Fibroblast of lung (primary cell): ENCODE measurements around the gene LAPTM5. TPM values are rescaled to one million over a fixed set of nuclear protein-coding genes. Genes with fewer than 3 reads are reported as not detected.

Experiments
- DNase-seq, 2 donors: peaks; one replicate each; pipeline versions ENCODE4 v3.0.0 to v3.0.0-alpha.2; 2010; ENCODE audit warnings: low read depth in 2 of 2
- H2AFZ ChIP-seq: 2 replicates; pipeline ENCODE4 v1.5.1; 2012; ENCODE audit warnings: low read length, control low read depth, inconsistent platforms
- H3K27ac ChIP-seq: 2 replicates; pipeline ENCODE4 v1.5.1; 2011; ENCODE audit warnings: low read length, control low read depth; ENCODE audit not compliant: insufficient read depth
- H3K27me3 ChIP-seq: 2 replicates; pipeline ENCODE4 v1.5.1; 2011; ENCODE audit warnings: mild to moderate bottlenecking, low read length; ENCODE audit not compliant: control insufficient read depth, insufficient read depth
- H3K36me3 ChIP-seq: 2 replicates; pipeline ENCODE4 v1.5.1; 2011; ENCODE audit warnings: low read length; ENCODE audit not compliant: control insufficient read depth, insufficient read depth
- H3K4me1 ChIP-seq: 2 replicates; pipeline ENCODE4 v1.5.1; 2011; ENCODE audit warnings: low read length; ENCODE audit not compliant: control insufficient read depth, insufficient read depth; ENCODE audit errors: extremely low read depth
- H3K4me2 ChIP-seq: 2 replicates; pipeline ENCODE4 v1.5.1; 2011; ENCODE audit warnings: low read length, control low read depth; ENCODE audit not compliant: insufficient read depth; ENCODE audit errors: extremely low read depth
- H3K4me3 ChIP-seq, 4 experiments: fragments of 200-600 bp in 1 of 4; sonication (generic) in 1 of 4; replicated peaks in 1 of 4; 2 replicates each; pipeline ENCODE4 v1.5.1; 2011 to 2016; ENCODE audit warnings: low read length in 4 of 4, low read depth in 3 of 4, mild to moderate bottlenecking in 3 of 4, control low read depth in 2 of 4, inconsistent platforms in 1 of 4, mixed read lengths in 1 of 4; ENCODE audit not compliant: insufficient read depth in 1 of 4; ENCODE audit errors: control extremely low read depth in 1 of 4
- H3K79me2 ChIP-seq: 2 replicates; pipeline ENCODE4 v1.5.1; 2012; ENCODE audit warnings: mild to moderate bottlenecking, low read length, inconsistent platforms; ENCODE audit not compliant: control insufficient read depth, insufficient read depth
- H3K9ac ChIP-seq: 2 replicates; pipeline ENCODE4 v1.5.1; 2011; ENCODE audit warnings: mild to moderate bottlenecking, low read length, control low read depth; ENCODE audit not compliant: insufficient read depth
- H3K9me3 ChIP-seq: 2 replicates; pipeline ENCODE4 v1.5.1; 2012; ENCODE audit warnings: low read depth, low read length; ENCODE audit not compliant: control insufficient read depth, insufficient read depth
- H4K20me1 ChIP-seq: 2 replicates; pipeline ENCODE4 v1.5.1; 2011; ENCODE audit warnings: low read length; ENCODE audit not compliant: control insufficient read depth, insufficient read depth; ENCODE audit errors: extremely low read depth
- CTCF ChIP-seq, 2 donors: IDR thresholded peaks in 1 of 2; conservative IDR thresholded peaks in 1 of 2; 1 replicate in 1 of 2; 2 replicates in 1 of 2; pipeline ENCODE4 v1.5.1; 2011 to 2012; ENCODE audit warnings: low read length in 2 of 2, control low read depth in 1 of 2, inconsistent platforms in 1 of 2, low read depth in 1 of 2, mild to moderate bottlenecking in 1 of 2
- EZH2 ChIP-seq: IDR thresholded peaks from 2 replicates; pipeline ENCODE4 v1.5.1; 2012; ENCODE audit warnings: low read length, control low read depth, mild to moderate bottlenecking; ENCODE audit errors: missing control alignments
- polyA plus RNA-seq, 2 donors: library from polyadenylated mRNA; depleted of rRNA in 1 of 2; stranded (reverse) in 1 of 2; unstranded in 1 of 2; fragments of >200 nt; gene quantifications; 2 replicates each; pipeline ENCODE4 v1.2.1, GENCODE V29; 2011 to 2012; ENCODE audit warnings: missing spikeins in 1 of 2
- total RNA-seq: library from RNA; depleted of rRNA; stranded (reverse); fragments of >200 nt; gene quantifications from 2 replicates; pipeline ENCODE4 v1.2.1, GENCODE V29; 2014

The LAPTM5 gene
- total and polyA plus RNA-seq, 2 donors (not counting 1 experiment from before 2014, with no cell fraction given): under 0.01 to 0.32 TPM

- Histone ChIP-seq H3K36me3 (no peaks in the 10 kb centered on the region), H3K9ac (no peak overlapping the region), H3K4me1 (peaks cover 12% of the 10 kb centered on the region), H3K27ac (no peak overlapping the region), H3K4me3 (no peak overlapping the region), H2AFZ (no peak overlapping the region), H3K9me3 (no peaks in the 10 kb centered on the region), H4K20me1 (no peaks in the 10 kb centered on the region), H3K79me2 (no peaks in the 10 kb centered on the region), H3K4me2 (no peak overlapping the region), H3K27me3 (peaks cover 2% of the 10 kb centered on the region)
- no peak for DNase-seq
- TF ChIP-seq CTCF (conservative IDR thresholded peaks at IDR 0.05 in 1 of 2, IDR thresholded peaks at IDR 0.05 in 1 of 2; ENCODE audit: low read depth in 1 of 2, low read length in 2 of 2): no peak
- TF ChIP-seq EZH2: no peak
These were observed 5.0 kb downstream of the LAPTM5 start for GRCh38 chr1:30752651-30752908.

- H3K4me3 ChIP-seq: no peak overlapping the region
- H3K36me3 ChIP-seq: no peaks in the 10 kb centered on the region
- no peak overlapping the region for H3K27ac ChIP-seq
- H3K9me3 ChIP-seq: no peaks in the 10 kb centered on the region
- no peaks in the 10 kb centered on the region for H3K79me2 ChIP-seq
- peaks cover 2% of the 10 kb centered on the region for H3K27me3 ChIP-seq
- H2AFZ ChIP-seq: no peak overlapping the region
- no peak overlapping the region for H3K4me2 ChIP-seq
- no peak for TF ChIP-seq CTCF (conservative IDR thresholded peaks at IDR 0.05 in 1 of 2, IDR thresholded peaks at IDR 0.05 in 1 of 2; ENCODE audit: low read depth in 1 of 2, low read length in 2 of 2)
- no peak for TF ChIP-seq EZH2
- H4K20me1 ChIP-seq: no peaks in the 10 kb centered on the region
- H3K9ac ChIP-seq: no peak overlapping the region
- no peak for DNase-seq
- peaks cover 7% of the 10 kb centered on the region for H3K4me1 ChIP-seq
These were observed 5.5 kb downstream of the LAPTM5 start for GRCh38 chr1:30751830-30752650.

GRCh38 chr1:30750731-30751291, 6.8 kb downstream of the LAPTM5 start:
- H2AFZ ChIP-seq: no peak overlapping the region
- H3K4me2 ChIP-seq: no peak overlapping the region
- H3K9me3 ChIP-seq: no peaks in the 10 kb centered on the region
- H3K27me3 ChIP-seq: peaks cover 2% of the 10 kb centered on the region
- H3K9ac ChIP-seq: no peak overlapping the region
- H3K79me2 ChIP-seq: no peaks in the 10 kb centered on the region
- TF ChIP-seq EZH2 (no peak), CTCF (conservative IDR thresholded peaks at IDR 0.05 in 1 of 2, IDR thresholded peaks at IDR 0.05 in 1 of 2; ENCODE audit: low read depth in 1 of 2, low read length in 2 of 2) (no peak)
- H3K4me3 ChIP-seq: no peak overlapping the region
- H4K20me1 ChIP-seq: no peaks in the 10 kb centered on the region
- no peak for DNase-seq
- H3K36me3 ChIP-seq: no peaks in the 10 kb centered on the region
- no peak overlapping the region for H3K27ac ChIP-seq
- H3K4me1 ChIP-seq: no peaks in the 10 kb centered on the region
